Ovary (tissue), 9 donors: ENCODE results near the gene ZNF254. TPM values are rescaled to one million over a fixed set of nuclear protein-coding genes. Genes with fewer than 3 reads are reported as not detected.
A peak's percentile ranks its signal among the peaks of the same experiment; 100 is the strongest.

Experiments used
- DNase-seq, 5 donors: peaks; one replicate each; pipeline ENCODE4 v3.0.0-alpha.2; 2019 to 2020
- H3K27ac ChIP-seq, 2 donors: fragments of 200-600 bp; one replicate each; pipeline versions ENCODE4 v1.5.1 to v1.8.0; 2019 to 2022
- H3K27me3 ChIP-seq: fragments of 200-600 bp; one replicate; pipeline ENCODE4 v1.8.0; 2022
- H3K36me3 ChIP-seq: fragments of 200-600 bp; sonication (generic); one replicate; pipeline ENCODE4 v1.5.1; 2019
- H3K4me1 ChIP-seq: one replicate; pipeline ENCODE4 v1.8.1; 2013; ENCODE audit warnings: mild to moderate bottlenecking, moderate library complexity; ENCODE audit not compliant: insufficient read depth
- H3K4me3 ChIP-seq: fragments of 200-600 bp; sonication (generic); one replicate; pipeline ENCODE4 v1.5.1; 2017
- H3K9me3 ChIP-seq, 2 donors: fragments of 200-600 bp in 1 of 2; sonication (generic) in 1 of 2; one replicate each; pipeline versions ENCODE4 v1.5.1 to v1.8.1; 2013 to 2019; ENCODE audit warnings: mild to moderate bottlenecking in 1 of 2, moderate library complexity in 1 of 2
- CTCF ChIP-seq, 3 donors: fragments of 450-650 bp in 2 of 3; fragments of 200-600 bp in 1 of 3; IDR thresholded peaks; one replicate each; pipeline versions ENCODE4 v1.5.1 to v1.8.0; 2016 to 2022; ENCODE audit warnings: antibody characterized with exemption in 3 of 3, mild to moderate bottlenecking in 1 of 3
- EP300 ChIP-seq: sonication (generic); formaldehyde crosslinking; IDR thresholded peaks from one replicate; pipeline ENCODE4 v1.6.1; 2017; ENCODE audit warnings: antibody characterized with exemption
- POLR2A ChIP-seq: fragments of 450-650 bp; IDR thresholded peaks from one replicate; pipeline ENCODE4 v1.6.1; 2017; ENCODE audit warnings: antibody characterized with exemption, mild to moderate bottlenecking, moderate library complexity
- WGBS, 3 donors: extraction: QIAGEN DNeasy Blood & Tissue Kit in 1 of 3; methylation state at CpG; one replicate each; pipeline versions ENCODE4 v1.1.5 to v1.1.7; 2013 to 2017; 5-methylcytosine and 5-hydroxymethylcytosine counted together
- intact Hi-C, 4 donors: fragments of 100-400 bp; cut with DNase I; formaldehyde crosslinking; loops; one replicate each; pipeline versions ENCODE4 v1.11.0 to v1.15.1; 2022 to 2023
- polyA plus RNA-seq, 2 donors: library from polyadenylated mRNA; stranded (reverse); fragments of 200-250 nt in 1 of 2; fragments of 350-450 nt in 1 of 2; fragmentation: Illumina TruSeq in 1 of 2; extraction: RNeasy Lipid Tissue Mini Kit (QIAGEN cat#74804) in 1 of 2; gene quantifications; one replicate each; pipeline ENCODE4 v1.2.3, GENCODE V29; 2013 to 2014
- total RNA-seq, 7 donors: library from RNA; depleted of rRNA in 2 of 7; stranded (reverse); fragments of >200 nt in 2 of 7; fragmentation: NEBNext Ultra II Directional in 3 of 7; extraction: Animal tissue kit (Norgen Biotek cat#: 25700) in 3 of 7; gene quantifications; one replicate each; pipeline versions ENCODE4 v1.1.0 to v1.2.4, GENCODE V29; 2016 to 2023
- donor health status: DM: no; HTN: no; CAD: no; lungs with moderate emphysema.
- donor health status: DM: no; HTN: no; CAD: no.
- donor health status: Bipolar disorder and iron deficiency.
- donor health status: DM: yes; HTN: yes; CAD: no.
- donor health status: DM: no; HTN: no; CAD: no.
- donor health status: DM: yes; HTN: yes; CAD: no.

Gene ZNF254
- total and polyA plus RNA-seq, 9 donors: 9.5 to 30.2 (median 22.3) TPM

- peaks cover 0 to 10% of the 10 kb centered on the region in 2 donors for H3K9me3 ChIP-seq
- TF ChIP-seq POLR2A: no peak
- TF ChIP-seq EP300: no peak
- no peak for TF ChIP-seq CTCF (IDR thresholded peaks at IDR 0.05)
- intact Hi-C loops: no loop called here
- 89 to 91% (median 91%) methylated on average over 3 of the region's 3 CpGs for WGBS, 3 donors
- no peaks in the 10 kb centered on the region for H3K4me1 ChIP-seq
- DNase-seq: no peak
- H3K4me3 ChIP-seq: no peak overlapping the region
- H3K27me3 ChIP-seq: no peaks in the 10 kb centered on the region
- no peaks in the 10 kb centered on the region for H3K36me3 ChIP-seq
- no peak overlapping the region for H3K27ac ChIP-seq
Measured at GRCh38 chr19:24166055-24166454, 79.1 kb downstream of the ZNF254 start.

GRCh38 chr19:24173882-24174281 lies 86.9 kb downstream of the ZNF254 start:
- no peak for DNase-seq
- H3K36me3 ChIP-seq: no peaks in the 10 kb centered on the region
- WGBS, 3 donors: 92 to 100% (median 96%) methylated on average over 2 of the region's 2 CpGs
- intact Hi-C loops: no loop called here
- H3K27me3 ChIP-seq: no peaks in the 10 kb centered on the region
- H3K4me3 ChIP-seq: no peak overlapping the region
- TF ChIP-seq POLR2A: no peak
- no peak for TF ChIP-seq CTCF (IDR thresholded peaks at IDR 0.05)
- TF ChIP-seq EP300: no peak
- H3K27ac ChIP-seq: no peak overlapping the region
- H3K9me3 ChIP-seq: peaks cover 0 to 20% of the 10 kb centered on the region in 2 donors
- H3K4me1 ChIP-seq: no peaks in the 10 kb centered on the region

- H3K4me3 ChIP-seq: no peak overlapping the region
- TF ChIP-seq EP300 (no peak), POLR2A (no peak), CTCF (IDR thresholded peaks at IDR 0.05) (no peak)
- peaks cover 0 to 20% of the 10 kb centered on the region in 2 donors for H3K9me3 ChIP-seq
- no peaks in the 10 kb centered on the region for H3K27me3 ChIP-seq
- intact Hi-C loops: no loop called here
- no peaks in the 10 kb centered on the region for H3K4me1 ChIP-seq
- WGBS, 3 donors: 89 to 96% (median 93%) methylated on average over 18 of the region's 18 CpGs
- DNase-seq: no peak
- H3K27ac ChIP-seq: no peak overlapping the region
- no peaks in the 10 kb centered on the region for H3K36me3 ChIP-seq
Measured at GRCh38 chr19:24177686-24178085, 90.7 kb downstream of the ZNF254 start.

- Histone ChIP-seq H3K4me1 (no peaks in the 10 kb centered on the region), H3K4me3 (no peak overlapping the region), H3K27me3 (no peaks in the 10 kb centered on the region), H3K9me3 (peaks cover 0 to 20% of the 10 kb centered on the region in 2 donors), H3K27ac (no peak overlapping the region), H3K36me3 (no peaks in the 10 kb centered on the region)
- peak in 1 of 5 donors; percentile 12 for DNase-seq
- intact Hi-C loops: no loop called here
- 94 to 96% (median 94%) methylated on average over 15 to 17 of the region's 17 CpGs for WGBS, 3 donors
- TF ChIP-seq CTCF (IDR thresholded peaks at IDR 0.05) (no peak), POLR2A (no peak), EP300 (no peak)
Measured at GRCh38 chr19:24178207-24178606, 91.2 kb downstream of the ZNF254 start.

Other genes starting within 250 kb of the ZNF254 start
- gene ZNF726, start 172.3 kb upstream of the ZNF254 start, total RNA-seq: 1 to 10 TPM in 4 of 7 donors, under 1 TPM in 3; 0.36 to 5.3 (median 1.1) TPM
- 1 to 10 TPM in 1 of 2 donors, under 1 TPM in 1; 0.97 to 1.1 TPM for gene ZNF726, start 172.3 kb upstream of the ZNF254 start, polyA plus RNA-seq